Chondrocyte (in vitro differentiated cells): ENCODE data around the gene MRGPRG. TPM values are rescaled to one million over a fixed set of nuclear protein-coding genes. Genes with fewer than 3 reads are reported as not detected.

ENCODE experiments used
- DNase-seq: peaks from one replicate; pipeline ENCODE4 v3.0.0; 2021; ENCODE audit warnings: mixed read lengths, low spot score
- H3K27ac Mint-ChIP-seq: one replicate; pipeline ENCODE4 v1.8.0; 2021; ENCODE audit warnings: mild to moderate bottlenecking, moderate library complexity, mixed read lengths; ENCODE audit not compliant: unreplicated experiment
- H3K27me3 Mint-ChIP-seq: 2 replicates; pipeline ENCODE4 v1.8.0; 2021; ENCODE audit warnings: low read depth, mixed read lengths
- H3K36me3 Mint-ChIP-seq: 2 replicates; pipeline ENCODE4 v1.8.0; 2021; ENCODE audit warnings: low read depth, mixed read lengths
- H3K4me1 Mint-ChIP-seq: 2 replicates; pipeline ENCODE4 v1.8.0; 2021; ENCODE audit warnings: low read depth, mild to moderate bottlenecking, mixed read lengths
- H3K4me3 Mint-ChIP-seq: one replicate; pipeline ENCODE4 v1.8.0; 2021; ENCODE audit warnings: mild to moderate bottlenecking, moderate library complexity, mixed read lengths; ENCODE audit not compliant: unreplicated experiment
- H3K9me3 Mint-ChIP-seq: 2 replicates; pipeline ENCODE4 v1.8.0; 2021; ENCODE audit warnings: low read depth, mixed read lengths
- total RNA-seq: library from RNA; stranded (reverse); gene quantifications from 3 replicates; pipeline ENCODE4 v1.2.1, GENCODE V29; 2021
- TF ChIP-seq, protein P1 (sequence below): fragments of 200-600 bp; sonication (generic); IDR thresholded peaks from 2 replicates; pipeline ENCODE4 v1.5.0; 2021; ENCODE audit warnings: antibody characterized with exemption, mild to moderate bottlenecking, moderate library complexity

MRGPRG gene
- total RNA-seq, 1 donor from 2014 or later: not detected

DNA sequence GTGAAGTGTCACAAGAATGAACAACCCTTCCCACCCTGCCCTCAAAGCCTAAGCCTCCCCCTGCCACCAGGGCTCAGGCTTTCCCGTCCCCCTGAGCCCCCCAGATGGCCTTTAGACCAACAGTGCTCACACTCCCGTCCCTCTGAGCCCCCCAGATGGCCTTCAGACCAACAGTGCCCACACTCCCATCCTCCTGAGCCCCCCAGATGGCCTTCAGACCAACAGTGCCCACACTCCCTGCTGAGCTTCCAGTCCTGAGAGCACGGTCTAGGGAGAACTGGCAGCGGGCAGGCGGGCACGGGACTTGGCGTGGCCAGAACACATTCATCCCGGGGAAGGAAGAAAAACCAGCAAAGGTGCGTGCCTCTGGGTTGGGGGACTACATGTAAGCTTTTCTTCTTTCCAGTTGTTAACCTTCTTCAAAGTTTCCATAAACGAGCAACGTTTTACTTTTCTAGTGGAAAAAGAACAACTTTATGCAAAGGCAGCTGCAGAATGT, 2.5 kb downstream of the MRGPRG start:
- H3K36me3 Mint-ChIP-seq: peaks cover 4% of the 10 kb centered on the region
- peaks cover 39% of the 10 kb centered on the region for H3K27me3 Mint-ChIP-seq
- peaks cover 11% of the 10 kb centered on the region for H3K9me3 Mint-ChIP-seq
- H3K4me1 Mint-ChIP-seq: peaks cover 6% of the 10 kb centered on the region
- no peak overlapping the region for H3K4me3 Mint-ChIP-seq
- H3K27ac Mint-ChIP-seq: no peak overlapping the region
- TF ChIP-seq, protein P1, sequence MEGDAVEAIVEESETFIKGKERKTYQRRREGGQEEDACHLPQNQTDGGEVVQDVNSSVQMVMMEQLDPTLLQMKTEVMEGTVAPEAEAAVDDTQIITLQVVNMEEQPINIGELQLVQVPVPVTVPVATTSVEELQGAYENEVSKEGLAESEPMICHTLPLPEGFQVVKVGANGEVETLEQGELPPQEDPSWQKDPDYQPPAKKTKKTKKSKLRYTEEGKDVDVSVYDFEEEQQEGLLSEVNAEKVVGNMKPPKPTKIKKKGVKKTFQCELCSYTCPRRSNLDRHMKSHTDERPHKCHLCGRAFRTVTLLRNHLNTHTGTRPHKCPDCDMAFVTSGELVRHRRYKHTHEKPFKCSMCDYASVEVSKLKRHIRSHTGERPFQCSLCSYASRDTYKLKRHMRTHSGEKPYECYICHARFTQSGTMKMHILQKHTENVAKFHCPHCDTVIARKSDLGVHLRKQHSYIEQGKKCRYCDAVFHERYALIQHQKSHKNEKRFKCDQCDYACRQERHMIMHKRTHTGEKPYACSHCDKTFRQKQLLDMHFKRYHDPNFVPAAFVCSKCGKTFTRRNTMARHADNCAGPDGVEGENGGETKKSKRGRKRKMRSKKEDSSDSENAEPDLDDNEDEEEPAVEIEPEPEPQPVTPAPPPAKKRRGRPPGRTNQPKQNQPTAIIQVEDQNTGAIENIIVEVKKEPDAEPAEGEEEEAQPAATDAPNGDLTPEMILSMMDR: no peak
- peak; percentile 57 for DNase-seq

DNA sequence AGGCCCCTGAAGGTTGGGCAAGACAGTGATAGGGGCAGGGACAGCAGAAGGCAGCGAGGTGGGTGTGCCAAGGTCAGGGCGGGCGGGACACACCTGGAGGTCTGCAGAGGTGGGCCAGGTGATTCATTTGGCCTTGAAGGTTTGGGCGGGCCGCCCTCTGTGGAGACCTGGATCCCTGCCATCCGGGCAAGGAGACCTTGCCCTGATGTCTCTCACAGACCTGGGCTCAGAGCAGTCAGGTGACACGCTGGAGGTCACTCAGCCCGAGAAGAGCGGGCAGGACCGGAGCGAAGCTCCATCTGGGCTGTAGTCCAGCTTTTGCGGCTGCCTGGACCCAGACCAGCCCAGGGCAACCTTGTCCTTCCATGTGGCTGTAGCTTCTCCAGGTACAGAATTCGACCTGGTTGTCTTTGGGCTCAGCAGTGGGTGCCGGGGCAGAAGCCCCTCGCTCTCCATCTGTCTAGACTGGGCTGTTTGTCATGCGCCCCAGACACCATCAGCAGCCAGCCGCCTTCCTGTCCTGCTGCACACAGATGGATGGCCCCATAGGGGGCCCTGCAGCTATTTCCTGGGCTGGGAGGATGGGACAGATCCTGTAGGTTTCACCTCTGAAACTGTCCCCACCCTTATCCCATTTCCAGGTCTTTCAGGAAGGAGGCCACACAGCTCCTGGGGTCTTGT, 3.1 kb downstream of the MRGPRG start:
- Mint-ChIP-seq H3K36me3 (peaks cover 4% of the 10 kb centered on the region), H3K4me1 (peaks cover 6% of the 10 kb centered on the region), H3K9me3 (peaks cover 16% of the 10 kb centered on the region), H3K27me3 (peaks cover 39% of the 10 kb centered on the region), H3K4me3 (no peak overlapping the region), H3K27ac (no peak overlapping the region)
- TF ChIP-seq, protein P1: no peak
- DNase-seq: peak; percentile 64

DNA sequence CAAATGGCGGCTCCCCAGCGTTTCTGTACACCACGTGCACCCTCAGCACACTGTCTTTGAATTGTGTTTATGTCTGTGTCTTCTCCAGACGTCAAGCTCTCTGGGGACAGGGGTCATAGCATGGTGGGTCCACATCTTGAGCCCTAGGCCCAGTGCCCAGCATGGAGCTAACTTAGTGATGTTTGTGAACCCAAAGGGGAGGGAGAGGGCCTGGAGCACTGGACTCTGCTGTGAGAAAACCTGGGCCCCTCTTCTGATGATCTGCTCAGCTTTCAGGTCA, 4.3 kb downstream of the MRGPRG start:
- H3K4me1 Mint-ChIP-seq: peaks cover 6% of the 10 kb centered on the region
- H3K27ac Mint-ChIP-seq: no peak overlapping the region
- no peak for DNase-seq
- peaks cover 36% of the 10 kb centered on the region for H3K27me3 Mint-ChIP-seq
- H3K4me3 Mint-ChIP-seq: no peak overlapping the region
- peaks cover 4% of the 10 kb centered on the region for H3K36me3 Mint-ChIP-seq
- peaks cover 16% of the 10 kb centered on the region for H3K9me3 Mint-ChIP-seq
- TF ChIP-seq, protein P1: no peak

DNA sequence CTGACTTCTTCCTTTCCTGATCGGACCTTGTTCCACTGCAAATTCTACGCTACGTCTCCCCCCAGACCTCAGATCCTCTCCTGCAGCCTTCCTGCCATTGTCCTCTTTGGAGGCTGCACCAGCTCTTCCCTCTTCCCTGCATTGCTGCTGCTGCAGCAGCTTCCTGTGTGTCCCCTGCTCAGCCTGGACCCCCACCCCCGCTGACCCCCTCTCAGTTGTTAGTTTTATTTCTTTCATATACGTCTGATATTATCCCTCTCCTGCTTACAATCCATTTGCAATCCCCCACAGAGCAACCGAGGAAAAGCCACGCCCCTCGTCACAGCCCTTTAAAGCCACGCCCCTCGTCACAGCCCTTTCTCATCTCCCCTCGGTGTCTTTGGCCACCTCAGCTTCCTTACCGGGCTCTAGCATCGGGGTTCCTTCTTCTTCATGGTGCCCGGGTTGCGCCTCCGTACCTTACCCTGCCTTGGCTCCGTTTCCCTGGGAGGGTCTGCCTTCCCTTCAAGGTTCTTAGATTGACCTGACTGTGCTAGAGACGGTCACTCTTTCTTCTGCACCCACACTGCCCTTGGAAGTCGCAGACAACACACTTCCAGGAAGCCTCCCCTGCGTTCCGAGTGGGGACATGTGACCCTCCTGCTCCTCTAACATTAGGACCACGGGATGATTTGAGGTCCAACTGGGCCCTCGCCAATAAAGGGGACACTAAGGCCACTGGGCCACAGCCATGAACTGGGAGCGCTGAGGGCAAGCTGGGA, 4.8 kb downstream of the MRGPRG start:
- peaks cover 35% of the 10 kb centered on the region for H3K27me3 Mint-ChIP-seq
- no peak overlapping the region for H3K27ac Mint-ChIP-seq
- peak; percentile 52 for DNase-seq
- no peak overlapping the region for H3K4me3 Mint-ChIP-seq
- peaks cover 6% of the 10 kb centered on the region for H3K4me1 Mint-ChIP-seq
- peaks cover 4% of the 10 kb centered on the region for H3K36me3 Mint-ChIP-seq
- TF ChIP-seq, protein P1: no peak
- peaks cover 16% of the 10 kb centered on the region for H3K9me3 Mint-ChIP-seq

DNA sequence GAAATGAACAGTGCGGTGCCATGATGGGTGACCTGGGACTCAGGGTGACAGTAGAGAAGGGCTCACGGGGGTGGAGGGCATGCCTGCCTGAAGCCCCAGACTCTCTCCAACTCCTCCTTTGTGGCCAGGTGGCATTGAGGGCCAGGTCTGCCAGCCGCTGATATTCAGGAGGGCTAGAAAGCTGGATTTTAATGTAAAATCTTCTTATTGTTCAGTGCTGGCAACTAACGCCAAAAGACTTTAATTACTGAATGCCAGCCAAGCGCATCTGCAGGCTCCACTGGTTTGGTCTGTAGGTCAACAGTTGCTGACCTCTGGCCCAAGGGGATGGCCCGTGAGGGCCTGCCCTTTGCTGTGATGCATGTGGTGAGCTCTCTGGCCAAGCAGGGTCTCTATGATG, 10.3 kb downstream of the MRGPRG start:
- H3K27me3 Mint-ChIP-seq: peaks cover 28% of the 10 kb centered on the region

More for the DNA sequence above, 10.3 kb downstream of the MRGPRG start:
- no peak overlapping the region for H3K27ac Mint-ChIP-seq
- peaks cover 4% of the 10 kb centered on the region for H3K36me3 Mint-ChIP-seq
- peak; percentile 46 for DNase-seq
- H3K4me1 Mint-ChIP-seq: peaks cover 4% of the 10 kb centered on the region
- H3K9me3 Mint-ChIP-seq: peaks cover 16% of the 10 kb centered on the region
- TF ChIP-seq, protein P1: no peak
- H3K4me3 Mint-ChIP-seq: no peak overlapping the region
